Activated B cell treated with CpG ODN at 0.5 μM for 24 hours (primary cell): ENCODE measurements around the gene PTCH2. TPM values are rescaled to one million over a fixed set of nuclear protein-coding genes. Genes with fewer than 3 reads are reported as not detected.

Experiments used
- ATAC-seq: fragments of 200-7000 bp; cut with Tn5 transposase; one replicate; pipeline ENCODE4 v1.10.0; 2021; ENCODE audit warnings: low read depth, mild to moderate bottlenecking, moderate library complexity
- CTCF ChIA-PET: fragments of 350-600 bp; sonication (Branson Sonifier 250); formaldehyde crosslinking; loops from one replicate; lab custom pipeline; 2021; ENCODE audit warnings: antibody characterized with exemption; lab: Charles Lee
- POLR2A ChIA-PET: fragments of 350-600 bp; sonication (Branson Sonifier 250); formaldehyde crosslinking; loops from one replicate; lab custom pipeline; 2021; ENCODE audit warnings: antibody characterized with exemption; lab: Charles Lee
- DNase-seq: peaks from one replicate; pipeline ENCODE4 v3.0.0; 2022
- H3K27ac Mint-ChIP-seq: one replicate; pipeline ENCODE4 v1.8.0; 2020; ENCODE audit warnings: mixed read lengths
- H3K27me3 Mint-ChIP-seq: one replicate; pipeline ENCODE4 v1.8.0; 2021; ENCODE audit warnings: mixed read lengths
- H3K36me3 Mint-ChIP-seq: one replicate; pipeline ENCODE4 v1.8.0; 2021; ENCODE audit warnings: low read depth, mixed read lengths
- H3K4me1 Mint-ChIP-seq: one replicate; pipeline ENCODE4 v1.8.0; 2021; ENCODE audit warnings: mixed read lengths
- H3K4me3 Mint-ChIP-seq: one replicate; pipeline ENCODE4 v1.8.0; 2020; ENCODE audit warnings: mild to moderate bottlenecking, mixed read lengths
- H3K9me3 Mint-ChIP-seq: one replicate; pipeline ENCODE4 v1.8.0; 2020; ENCODE audit warnings: mixed read lengths
- intact Hi-C: fragments of 100-400 bp; cut with micrococcal nuclease; formaldehyde crosslinking; loops from one replicate; pipeline ENCODE4 v1.15.1; 2024
- total RNA-seq: library from RNA; stranded (reverse); gene quantifications from 2 replicates; pipeline ENCODE4 v1.2.3, GENCODE V29; 2022
- TF ChIP-seq, protein P1 (sequence below): fragments of 200-600 bp; IDR thresholded peaks from one replicate; pipeline ENCODE4 v1.8.0; 2022; ENCODE audit warnings: antibody characterized with exemption, mild to moderate bottlenecking

Gene PTCH2
- total RNA-seq, 1 donor from 2014 or later: 1.2 TPM

DNA sequence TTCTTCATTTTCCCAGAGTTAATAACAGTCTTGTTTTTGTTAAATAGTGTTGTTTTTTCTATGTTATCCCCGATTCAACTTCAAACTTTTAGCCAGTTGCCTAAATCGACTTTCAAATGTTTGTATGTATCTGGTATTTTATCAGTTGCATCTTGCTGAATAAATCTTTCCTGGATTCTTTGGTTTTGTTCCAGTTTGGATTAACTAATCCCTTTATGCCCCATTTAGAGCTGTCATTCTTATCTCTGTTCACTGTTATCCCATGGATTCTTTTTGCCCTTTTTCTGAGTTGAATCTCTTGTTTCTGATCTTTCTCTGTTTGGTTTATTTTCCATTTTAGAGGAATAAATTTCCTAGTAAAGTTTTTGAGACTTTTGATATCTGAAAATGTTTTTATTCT, 31.1 kb upstream of the PTCH2 start:
- no peak for DNase-seq
- no peak overlapping the region for H3K27ac Mint-ChIP-seq
- TF ChIP-seq, protein P1, sequence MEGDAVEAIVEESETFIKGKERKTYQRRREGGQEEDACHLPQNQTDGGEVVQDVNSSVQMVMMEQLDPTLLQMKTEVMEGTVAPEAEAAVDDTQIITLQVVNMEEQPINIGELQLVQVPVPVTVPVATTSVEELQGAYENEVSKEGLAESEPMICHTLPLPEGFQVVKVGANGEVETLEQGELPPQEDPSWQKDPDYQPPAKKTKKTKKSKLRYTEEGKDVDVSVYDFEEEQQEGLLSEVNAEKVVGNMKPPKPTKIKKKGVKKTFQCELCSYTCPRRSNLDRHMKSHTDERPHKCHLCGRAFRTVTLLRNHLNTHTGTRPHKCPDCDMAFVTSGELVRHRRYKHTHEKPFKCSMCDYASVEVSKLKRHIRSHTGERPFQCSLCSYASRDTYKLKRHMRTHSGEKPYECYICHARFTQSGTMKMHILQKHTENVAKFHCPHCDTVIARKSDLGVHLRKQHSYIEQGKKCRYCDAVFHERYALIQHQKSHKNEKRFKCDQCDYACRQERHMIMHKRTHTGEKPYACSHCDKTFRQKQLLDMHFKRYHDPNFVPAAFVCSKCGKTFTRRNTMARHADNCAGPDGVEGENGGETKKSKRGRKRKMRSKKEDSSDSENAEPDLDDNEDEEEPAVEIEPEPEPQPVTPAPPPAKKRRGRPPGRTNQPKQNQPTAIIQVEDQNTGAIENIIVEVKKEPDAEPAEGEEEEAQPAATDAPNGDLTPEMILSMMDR: no peak
- H3K36me3 Mint-ChIP-seq: peaks cover 59% of the 10 kb centered on the region
- no peak overlapping the region for H3K4me3 Mint-ChIP-seq
- POLR2A ChIA-PET: no interaction called here
- no peaks in the 10 kb centered on the region for H3K4me1 Mint-ChIP-seq
- no peaks in the 10 kb centered on the region for H3K9me3 Mint-ChIP-seq
- no peak for ATAC-seq
- no peaks in the 10 kb centered on the region for H3K27me3 Mint-ChIP-seq
- CTCF ChIA-PET: no interaction called here
- intact Hi-C loops: no loop called here

- no peak for ATAC-seq
- Mint-ChIP-seq H3K4me1 (no peaks in the 10 kb centered on the region), H3K36me3 (peaks cover 62% of the 10 kb centered on the region), H3K4me3 (no peak overlapping the region), H3K27ac (no peak overlapping the region), H3K27me3 (no peaks in the 10 kb centered on the region), H3K9me3 (no peaks in the 10 kb centered on the region)
- POLR2A ChIA-PET: no interaction called here
- CTCF ChIA-PET: no interaction called here
- intact Hi-C loops: no loop called here
- no peak for DNase-seq
- TF ChIP-seq, protein P1: no peak
Observed at GRCh38 chr1:44870096-44870495, 27.0 kb upstream of the PTCH2 start.

DNA sequence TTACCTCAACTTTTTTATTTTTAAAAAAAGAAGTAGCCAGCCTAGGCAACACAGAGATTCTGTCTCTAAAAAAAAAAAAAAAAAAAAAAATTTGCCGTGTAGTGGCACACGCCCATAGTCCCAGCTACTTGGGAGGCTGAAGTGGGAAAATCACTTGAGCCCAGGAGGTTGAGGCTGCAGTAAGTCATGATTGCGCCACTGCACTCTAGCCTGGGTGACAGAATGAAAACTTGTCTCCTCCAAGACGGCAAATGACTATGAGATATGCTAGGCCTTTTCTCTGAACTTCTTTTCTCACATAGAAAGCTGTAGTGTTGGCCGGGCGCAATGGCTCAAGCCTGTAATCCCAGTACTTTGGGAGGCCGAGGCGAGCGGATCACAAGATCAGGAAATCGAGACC, 24.7 kb upstream of the PTCH2 start:
- H3K36me3 Mint-ChIP-seq: peaks cover 48% of the 10 kb centered on the region
- H3K4me3 Mint-ChIP-seq: no peak overlapping the region
- ATAC-seq (no peak), DNase-seq (no peak)
- intact Hi-C loops: no loop called here
- TF ChIP-seq, protein P1: no peak
- CTCF ChIA-PET: no interaction called here
- POLR2A ChIA-PET: no interaction called here
- H3K9me3 Mint-ChIP-seq: no peaks in the 10 kb centered on the region
- no peaks in the 10 kb centered on the region for H3K27me3 Mint-ChIP-seq
- H3K27ac Mint-ChIP-seq: no peak overlapping the region
- H3K4me1 Mint-ChIP-seq: no peaks in the 10 kb centered on the region

DNA sequence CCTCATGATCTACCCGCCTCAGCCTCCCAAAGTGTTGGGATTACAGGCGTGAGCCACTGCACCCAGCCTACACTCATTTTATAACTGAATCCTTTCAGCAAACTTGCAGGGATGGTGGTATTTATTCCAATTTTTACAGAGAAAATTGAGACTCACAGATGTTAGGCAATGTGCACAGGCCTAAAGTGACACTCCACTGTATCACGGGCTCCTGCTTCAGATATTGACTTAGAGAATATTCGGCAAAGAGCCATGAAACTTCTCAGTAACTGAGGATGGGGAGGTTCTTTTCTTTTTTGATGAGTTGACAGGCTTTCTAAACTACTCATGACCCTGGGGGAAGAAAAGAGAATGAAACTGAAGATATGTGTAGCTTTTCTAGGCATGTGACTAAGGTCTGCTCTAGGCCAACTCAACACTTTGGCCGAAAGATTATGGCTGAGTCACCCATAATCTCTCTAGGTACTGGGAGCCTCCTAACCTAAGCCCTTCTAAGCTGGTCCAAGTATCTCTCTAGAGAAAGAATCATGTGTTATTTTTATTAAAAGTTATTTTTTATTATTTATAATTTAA, 19.9 kb upstream of the PTCH2 start:
- DNase-seq (no peak), ATAC-seq (no peak)
- TF ChIP-seq, protein P1: no peak
- ChIA-PET POLR2A (no interaction called here), CTCF (no interaction called here)
- Mint-ChIP-seq H3K36me3 (peaks cover 15% of the 10 kb centered on the region), H3K27me3 (no peaks in the 10 kb centered on the region), H3K4me1 (peaks cover 20% of the 10 kb centered on the region), H3K27ac (no peak overlapping the region), H3K9me3 (no peaks in the 10 kb centered on the region), H3K4me3 (no peak overlapping the region)
- intact Hi-C loops: no loop called here

- Mint-ChIP-seq H3K27me3 (no peaks in the 10 kb centered on the region), H3K9me3 (no peaks in the 10 kb centered on the region), H3K36me3 (peaks cover 13% of the 10 kb centered on the region), H3K4me3 (no peak overlapping the region), H3K4me1 (peaks cover 20% of the 10 kb centered on the region), H3K27ac (no peak overlapping the region)
- ATAC-seq: no peak
- intact Hi-C loops: no loop called here
- ChIA-PET CTCF (no interaction called here), POLR2A (interaction anchor here (0.6 to 1.6 kb wide), 2 partner anchors 139 to 192 kb away, joined by 4 read pairs; no protein-coding TSS in a partner anchor)
- no peak for DNase-seq
- TF ChIP-seq, protein P1: no peak
Observed at GRCh38 chr1:44860891-44861425, 17.9 kb upstream of the PTCH2 start.
